Fibroblast of the conjunctiva (primary cell): ENCODE measurements around the gene NUCB1.
"Not testable (repeated sequence)": the region's sequence is repeated elsewhere in the genome, so short reads cannot be mapped to it uniquely, and the experiment has no call there.

Experiments used
- DNase-seq: peaks from one replicate; pipeline ENCODE4 v3.0.0-alpha.2; 2010; ENCODE audit warnings: low read depth

Gene NUCB1

DNA sequence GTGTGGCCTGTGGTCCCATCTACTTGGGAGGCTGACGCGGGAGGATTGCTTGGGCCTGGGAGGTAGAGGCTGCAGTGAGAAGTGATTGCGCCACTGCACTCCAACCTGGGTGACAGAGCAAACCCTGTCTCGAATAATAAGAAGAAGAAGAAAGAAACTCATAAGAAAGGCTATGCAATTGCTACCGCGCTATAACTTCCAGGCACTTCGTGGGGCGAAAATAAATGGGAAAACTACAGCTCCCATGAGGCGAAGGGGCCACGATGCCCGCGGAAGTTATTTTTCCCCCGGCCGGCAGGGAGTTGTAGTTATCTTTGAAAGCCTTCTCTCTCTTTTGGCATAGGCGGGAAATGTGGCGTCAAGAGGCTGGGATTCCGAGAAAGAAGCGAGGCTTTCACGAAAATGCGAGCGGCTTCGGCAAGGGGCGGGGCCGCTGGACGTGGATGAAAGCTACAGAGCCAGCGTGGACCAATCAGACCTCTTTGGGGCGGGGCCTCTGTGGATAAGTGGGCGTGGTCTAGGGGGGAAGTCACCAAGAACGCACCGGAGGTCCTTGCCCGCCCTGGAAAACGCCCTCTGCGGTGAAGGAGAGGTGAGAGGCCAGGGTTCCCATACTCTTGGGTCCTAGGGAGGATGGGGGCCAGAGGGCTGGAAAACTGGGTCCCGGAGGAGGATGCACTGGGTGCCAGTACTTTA lies at the start of gene NUCB1:
NUCB1 (plus strand) TSS at position 532 of the 696 bp plus-strand sequence. CDS start 485 bp downstream, outside the sequence.
- peak; percentile 98 for DNase-seq

GRCh38 chr19:48852292-48852691 lies 47.8 kb upstream of the NUCB1 start:
- DNase-seq: no peak

- no peak for DNase-seq
Observed at GRCh38 chr19:48853483-48853882, 46.6 kb upstream of the NUCB1 start.

GRCh38 chr19:48854103-48854502 lies 46.0 kb upstream of the NUCB1 start:
- DNase-seq: no peak

GRCh38 chr19:48856921-48857320 lies 43.2 kb upstream of the NUCB1 start:
- no peak for DNase-seq

DNA sequence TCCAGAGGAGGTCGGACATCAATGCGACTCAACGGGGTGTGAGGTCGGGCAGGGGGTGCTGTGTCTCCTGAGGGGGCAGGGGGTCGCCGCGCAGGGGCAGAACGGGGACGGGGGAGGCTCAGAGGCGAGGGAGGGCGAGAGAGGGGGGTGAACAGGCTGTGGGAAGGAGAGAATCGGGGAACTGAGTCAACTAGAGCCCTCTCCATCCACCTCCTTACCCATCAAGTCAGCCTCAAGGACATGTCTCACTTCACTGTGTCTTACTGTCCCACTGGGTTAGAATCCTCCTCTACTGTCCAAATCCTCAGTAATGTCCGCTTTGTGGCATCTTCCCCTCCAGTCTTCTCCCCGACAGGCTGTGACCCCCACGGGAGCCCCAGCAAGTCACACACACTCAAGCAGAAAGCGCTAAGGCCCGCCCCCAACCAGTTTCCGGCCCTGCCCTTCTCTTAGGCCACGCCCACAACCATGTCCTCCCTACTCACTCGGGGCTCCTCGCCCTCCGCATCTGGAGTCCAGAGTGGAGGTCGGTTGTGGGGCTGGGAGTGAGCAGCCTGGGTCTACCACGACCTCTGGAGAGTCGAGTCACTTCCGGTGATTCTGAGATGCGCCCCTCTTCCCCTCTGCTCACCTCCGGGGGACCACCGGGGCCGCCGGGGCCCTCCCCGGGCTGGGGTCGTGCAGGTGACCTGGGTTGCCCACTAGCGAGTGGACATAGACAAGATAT lies 41.0 kb upstream of the NUCB1 start:
- DNase-seq: no peak

- no peak for DNase-seq
Observed at GRCh38 chr19:48859711-48860572, 40.2 kb upstream of the NUCB1 start.

DNA sequence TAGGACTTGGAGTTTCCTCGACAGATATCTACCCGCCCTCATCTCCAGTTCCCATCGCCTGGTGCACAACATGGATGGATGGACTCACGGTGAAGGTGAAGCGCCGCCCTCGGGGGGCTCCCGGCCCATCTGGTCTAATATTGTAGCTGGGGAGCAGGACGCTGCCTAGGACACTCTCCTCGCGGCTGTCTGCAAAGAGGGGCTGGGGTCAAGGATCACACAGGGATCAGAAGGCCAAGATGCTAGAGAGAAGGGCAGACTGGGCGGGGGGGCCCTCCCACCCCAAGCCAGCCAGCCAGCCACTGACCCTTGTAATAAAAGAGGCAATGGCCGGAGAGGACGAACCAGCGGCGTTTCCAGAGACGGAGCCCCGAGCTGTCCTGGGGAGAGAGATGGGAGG lies 38.8 kb upstream of the NUCB1 start:
- no peak for DNase-seq

- no peak for DNase-seq
Observed at GRCh38 chr19:48862827-48863226, 37.3 kb upstream of the NUCB1 start.

- DNase-seq: no peak
Observed at GRCh38 chr19:48866692-48867091, 33.4 kb upstream of the NUCB1 start.

GRCh38 chr19:48867123-48867745 lies 32.9 kb upstream of the NUCB1 start:
- DNase-seq: no peak

DNA sequence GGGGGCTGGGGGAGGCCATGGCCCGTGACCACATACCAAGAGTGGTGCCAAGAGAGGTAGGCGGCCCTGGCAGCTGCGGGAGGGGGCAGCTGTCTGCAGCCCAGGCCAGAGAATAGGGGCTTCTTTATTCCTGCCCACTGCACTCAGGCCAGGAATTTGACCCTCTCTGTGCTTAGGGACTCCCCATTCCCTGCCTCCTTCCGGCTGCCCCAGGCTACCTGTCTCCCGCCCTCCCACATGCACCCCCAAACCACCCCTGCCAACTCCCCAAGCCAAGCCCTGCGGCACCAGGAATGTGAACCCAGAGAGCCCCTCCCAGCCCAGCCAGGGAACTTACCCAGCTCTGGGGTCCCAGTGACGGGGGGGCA lies 32.4 kb upstream of the NUCB1 start:
- no peak for DNase-seq

GRCh38 chr19:48868114-48868886 lies 31.8 kb upstream of the NUCB1 start, which contains the start of gene PLEKHA4:
Gene PLEKHA4, minus strand, starts transcription at chr19:48868617. Its CDS starts 997 bp downstream, at chr19:48867620.
- no peak for DNase-seq

- no peak for DNase-seq
Observed at GRCh38 chr19:48870048-48870447, 30.1 kb upstream of the NUCB1 start.

GRCh38 chr19:48871471-48872181 lies 28.5 kb upstream of the NUCB1 start:
- not testable (repeated sequence) for DNase-seq

DNA sequence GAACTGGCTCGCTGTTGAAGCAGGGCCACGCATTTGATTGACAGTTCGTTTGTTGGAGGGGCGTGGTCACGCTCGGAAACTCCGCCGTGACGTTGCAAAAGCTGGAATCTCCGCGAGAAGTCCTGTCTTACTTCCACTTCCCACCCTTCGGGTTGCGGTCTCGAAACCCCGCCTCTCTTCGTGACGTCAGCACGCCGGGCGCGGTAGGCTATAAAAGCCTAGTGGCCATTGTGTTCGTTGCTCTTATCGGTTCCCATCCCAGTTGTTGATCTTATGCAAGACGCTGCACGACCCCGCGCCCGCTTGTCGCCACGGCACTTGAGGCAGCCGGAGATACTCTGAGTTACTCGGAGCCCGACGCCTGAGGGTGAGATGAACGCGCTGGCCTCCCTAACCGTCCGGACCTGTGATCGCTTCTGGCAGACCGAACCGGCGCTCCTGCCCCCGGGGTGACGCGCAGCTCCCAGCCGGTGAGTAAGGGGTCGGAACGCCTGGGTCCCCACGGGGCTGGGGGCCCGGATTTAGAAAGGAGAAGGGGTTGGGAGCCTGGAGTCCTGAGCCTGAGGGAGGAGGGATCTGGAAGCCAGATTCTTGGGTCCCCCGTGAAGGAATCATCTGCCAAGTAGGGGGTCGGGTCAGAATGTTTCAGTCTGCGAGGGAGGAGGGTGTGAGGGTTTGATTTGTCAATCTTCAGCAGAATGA lies 27.8 kb upstream of the NUCB1 start, which contains the start of gene PPP1R15A:
PPP1R15A (plus strand) TSS at position 240 of the 702 bp plus-strand sequence. CDS start 813 bp downstream, outside the sequence.
- DNase-seq: peak; percentile 97

- peak; percentile 96 for DNase-seq
Observed at GRCh38 chr19:48872884-48873475, 27.1 kb upstream of the NUCB1 start.

DNA sequence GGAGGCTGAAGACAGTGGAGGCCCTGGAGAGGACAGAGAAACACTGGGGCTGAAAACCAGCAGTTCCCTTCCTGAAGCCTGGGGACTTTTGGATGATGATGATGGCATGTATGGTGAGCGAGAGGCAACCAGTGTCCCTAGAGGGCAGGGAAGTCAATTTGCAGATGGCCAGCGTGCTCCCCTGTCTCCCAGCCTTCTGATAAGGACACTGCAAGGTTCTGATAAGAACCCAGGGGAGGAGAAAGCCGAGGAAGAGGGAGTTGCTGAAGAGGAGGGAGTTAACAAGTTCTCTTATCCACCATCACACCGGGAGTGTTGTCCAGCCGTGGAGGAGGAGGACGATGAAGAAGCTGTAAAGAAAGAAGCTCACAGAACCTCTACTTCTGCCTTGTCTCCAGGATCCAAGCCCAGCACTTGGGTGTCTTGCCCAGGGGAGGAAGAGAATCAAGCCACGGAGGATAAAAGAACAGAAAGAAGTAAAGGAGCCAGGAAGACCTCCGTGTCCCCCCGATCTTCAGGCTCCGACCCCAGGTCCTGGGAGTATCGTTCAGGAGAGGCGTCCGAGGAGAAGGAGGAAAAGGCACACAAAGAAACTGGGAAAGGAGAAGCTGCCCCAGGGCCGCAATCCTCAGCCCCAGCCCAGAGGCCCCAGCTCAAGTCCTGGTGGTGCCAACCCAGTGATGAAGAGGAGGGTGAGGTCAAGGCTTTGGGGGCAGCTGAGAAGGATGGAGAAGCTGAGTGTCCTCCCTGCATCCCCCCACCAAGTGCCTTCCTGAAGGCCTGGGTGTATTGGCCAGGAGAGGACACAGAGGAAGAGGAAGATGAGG lies 26.4 kb upstream of the NUCB1 start:
- no peak for DNase-seq
